ENCODE data around the gene WDSUB1.

DNA sequence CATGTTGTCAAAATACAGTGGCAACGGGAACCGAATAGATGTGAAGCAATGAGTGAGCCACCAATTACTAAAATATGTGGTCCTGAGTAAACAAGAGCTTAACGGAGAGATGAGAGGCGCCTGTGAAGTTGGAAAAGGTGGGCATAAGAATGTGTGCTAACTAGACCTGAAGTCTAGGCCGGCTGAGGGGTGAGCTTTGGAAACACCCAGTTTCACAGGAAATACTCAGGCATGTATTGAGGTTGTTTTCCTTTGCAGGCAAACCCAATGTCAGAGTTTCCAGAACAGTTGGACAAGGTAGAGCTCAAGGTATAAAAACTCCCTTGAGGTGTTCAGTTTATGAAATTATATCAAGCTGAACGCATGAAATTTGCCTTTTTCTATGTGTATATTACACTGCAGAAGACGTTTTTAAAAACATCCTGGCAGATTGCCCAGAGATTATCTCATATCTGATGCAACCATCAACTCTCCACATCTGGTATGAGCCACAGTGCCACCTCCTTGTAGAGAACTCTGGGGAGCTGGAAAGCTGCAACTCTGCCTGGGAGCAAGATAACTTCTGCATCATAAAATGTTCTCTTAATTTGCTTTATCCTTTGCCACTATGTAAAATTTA is 3.9 kb upstream of the WDSUB1 start:
- TF ChIP-seq, protein P1, sequence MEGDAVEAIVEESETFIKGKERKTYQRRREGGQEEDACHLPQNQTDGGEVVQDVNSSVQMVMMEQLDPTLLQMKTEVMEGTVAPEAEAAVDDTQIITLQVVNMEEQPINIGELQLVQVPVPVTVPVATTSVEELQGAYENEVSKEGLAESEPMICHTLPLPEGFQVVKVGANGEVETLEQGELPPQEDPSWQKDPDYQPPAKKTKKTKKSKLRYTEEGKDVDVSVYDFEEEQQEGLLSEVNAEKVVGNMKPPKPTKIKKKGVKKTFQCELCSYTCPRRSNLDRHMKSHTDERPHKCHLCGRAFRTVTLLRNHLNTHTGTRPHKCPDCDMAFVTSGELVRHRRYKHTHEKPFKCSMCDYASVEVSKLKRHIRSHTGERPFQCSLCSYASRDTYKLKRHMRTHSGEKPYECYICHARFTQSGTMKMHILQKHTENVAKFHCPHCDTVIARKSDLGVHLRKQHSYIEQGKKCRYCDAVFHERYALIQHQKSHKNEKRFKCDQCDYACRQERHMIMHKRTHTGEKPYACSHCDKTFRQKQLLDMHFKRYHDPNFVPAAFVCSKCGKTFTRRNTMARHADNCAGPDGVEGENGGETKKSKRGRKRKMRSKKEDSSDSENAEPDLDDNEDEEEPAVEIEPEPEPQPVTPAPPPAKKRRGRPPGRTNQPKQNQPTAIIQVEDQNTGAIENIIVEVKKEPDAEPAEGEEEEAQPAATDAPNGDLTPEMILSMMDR (IDR thresholded peaks at IDR 0.05) = no peak
- TF ChIP-seq TCF7L2 (IDR thresholded peaks at IDR 0.05; ENCODE audit: low read depth, low read length) = no peak
